Stimulated activated CD8-positive, alpha-beta memory T cell treated with anti-CD3 and anti-CD28 coated beads, Interleukin-12 subunit alpha, Interleukin-12 subunit beta, amount 100 ng/mL, for 24 hours (primary cell): ENCODE data around the gene IFIT3.

Source experiments
- DNase-seq: peaks from one replicate; pipeline ENCODE4 v3.0.0-alpha.2; 2020; ENCODE audit errors: extremely low read depth

The IFIT3 gene

DNA sequence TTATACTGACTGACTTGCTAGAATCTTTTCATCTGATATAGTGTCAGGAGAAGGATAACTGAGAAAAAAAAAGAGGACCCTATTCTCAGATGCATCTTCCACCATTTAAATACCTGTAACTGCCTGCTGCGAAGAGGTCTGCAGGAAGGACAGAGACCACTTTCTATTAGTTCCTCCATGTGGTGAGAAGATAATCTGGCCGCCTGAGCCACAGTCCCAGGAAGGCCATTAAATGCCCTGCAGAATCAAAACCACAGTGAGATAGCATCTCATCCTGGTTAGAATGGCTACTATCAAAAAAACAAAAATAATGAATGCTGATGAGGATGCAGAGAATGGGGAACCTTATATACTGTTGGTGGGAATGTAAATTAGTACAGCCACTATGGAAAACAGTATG is 30.2 kb downstream of the IFIT3 start:
- no peak for DNase-seq

DNA sequence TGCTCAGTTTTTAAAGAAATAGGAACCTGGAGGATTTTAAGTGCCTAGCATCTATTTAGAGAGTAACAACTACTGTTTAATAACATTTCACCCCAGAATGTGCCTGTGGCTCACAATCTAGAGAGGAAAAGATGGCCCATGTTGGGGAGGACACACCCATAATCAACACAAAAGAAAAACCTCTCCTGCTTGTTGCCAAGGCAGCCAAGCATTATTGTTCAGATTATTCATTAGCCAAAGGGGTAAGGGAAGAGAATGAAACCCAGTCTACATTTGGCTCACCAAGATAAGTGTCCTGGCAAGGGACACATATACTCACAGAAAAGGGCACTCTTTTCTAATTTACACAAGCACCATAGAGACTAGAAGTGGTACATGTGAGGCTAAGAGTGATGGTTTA is 32.4 kb downstream of the IFIT3 start:
- DNase-seq, result no peak

DNA sequence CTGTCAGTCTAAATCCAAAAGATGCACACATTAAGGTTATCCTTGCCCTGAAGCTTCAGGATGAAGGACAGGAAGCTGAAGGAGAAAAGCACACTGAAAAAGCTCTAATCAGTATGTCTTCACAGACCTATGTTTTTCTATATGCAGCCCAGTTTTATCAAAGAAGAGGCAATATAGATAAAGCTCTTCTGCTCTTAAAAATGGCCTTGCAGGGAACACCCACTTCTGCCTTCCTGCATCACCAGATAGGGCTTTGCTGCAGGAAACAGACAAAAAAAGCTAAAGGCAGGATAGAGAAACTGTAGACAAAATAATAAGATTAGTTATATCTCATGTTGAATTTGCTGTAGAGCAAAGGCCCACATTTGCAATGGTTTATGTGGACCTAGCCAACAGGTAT is 35.1 kb downstream of the IFIT3 start:
- DNase-seq, result no peak

DNA sequence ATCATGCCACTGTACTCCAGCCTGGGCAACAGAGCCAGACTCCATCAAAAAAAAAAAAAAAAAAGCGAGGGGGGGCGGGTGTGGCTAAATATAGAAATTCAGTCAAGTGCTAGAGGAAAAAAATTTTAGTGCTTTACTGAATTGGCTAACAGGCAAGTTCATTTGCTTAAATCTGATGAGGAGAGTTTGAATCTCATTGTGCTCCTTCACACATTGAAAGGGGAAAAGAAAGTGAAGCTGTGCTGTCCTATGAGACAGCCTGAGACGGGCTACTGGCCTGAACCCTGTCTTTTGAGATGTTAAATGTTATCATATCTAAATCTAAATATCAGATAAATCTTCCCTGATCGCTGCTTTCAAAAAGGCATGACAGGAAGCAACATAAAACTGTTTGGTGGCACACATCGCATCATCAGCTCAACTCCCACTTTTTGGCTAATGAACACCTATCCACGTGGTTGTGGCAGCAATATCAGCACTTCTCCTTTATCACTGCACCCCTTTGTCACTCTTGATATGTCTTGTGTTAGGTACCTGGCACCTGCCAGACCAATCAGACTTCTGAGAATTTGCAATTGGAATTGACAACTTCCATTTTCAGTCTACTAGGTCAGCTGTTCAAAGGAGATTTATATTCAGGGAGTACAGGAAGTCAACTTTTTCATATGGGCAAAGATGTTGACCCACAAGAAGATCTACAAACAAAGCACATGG is 36.1 kb downstream of the IFIT3 start:
- DNase-seq, result no peak

DNA sequence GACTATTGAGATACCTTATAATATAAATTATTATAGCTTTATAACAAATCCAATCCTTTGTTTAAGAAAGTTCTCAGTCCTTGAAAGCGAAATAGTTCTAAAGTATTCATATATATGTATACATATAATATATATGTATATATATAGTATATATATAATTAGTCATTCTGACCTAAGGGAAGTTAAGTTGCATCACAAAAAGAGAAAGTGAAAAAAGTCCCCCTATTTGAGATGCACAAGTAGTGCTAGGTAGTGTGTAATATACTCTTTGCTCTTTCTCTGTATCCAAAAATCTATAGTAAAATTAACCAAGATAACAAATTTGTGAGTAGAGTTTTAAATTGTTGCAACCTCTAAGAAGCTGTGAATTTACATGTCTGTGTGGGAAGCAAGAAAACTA is 36.7 kb downstream of the IFIT3 start:
- no peak for DNase-seq

DNA sequence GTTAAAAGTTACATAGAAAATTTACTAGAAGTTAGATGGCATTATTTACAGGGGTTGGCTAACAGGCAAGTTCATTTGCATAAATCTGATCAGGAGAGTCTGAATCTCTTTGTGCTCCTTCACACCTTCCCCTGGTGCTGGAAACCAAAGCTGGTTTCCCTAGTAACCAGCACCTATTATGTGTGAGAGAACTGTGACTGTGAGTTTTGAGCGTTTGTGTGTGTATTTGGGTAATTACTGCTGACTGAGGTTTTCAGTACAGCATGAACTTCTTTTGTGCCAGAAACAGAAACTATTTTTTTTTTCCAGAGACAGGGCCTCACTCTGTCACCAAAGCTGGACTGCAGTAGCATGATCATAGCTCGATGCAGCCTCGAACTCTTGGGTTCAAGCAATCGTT is 39.7 kb downstream of the IFIT3 start:
- DNase-seq, result no peak

DNA sequence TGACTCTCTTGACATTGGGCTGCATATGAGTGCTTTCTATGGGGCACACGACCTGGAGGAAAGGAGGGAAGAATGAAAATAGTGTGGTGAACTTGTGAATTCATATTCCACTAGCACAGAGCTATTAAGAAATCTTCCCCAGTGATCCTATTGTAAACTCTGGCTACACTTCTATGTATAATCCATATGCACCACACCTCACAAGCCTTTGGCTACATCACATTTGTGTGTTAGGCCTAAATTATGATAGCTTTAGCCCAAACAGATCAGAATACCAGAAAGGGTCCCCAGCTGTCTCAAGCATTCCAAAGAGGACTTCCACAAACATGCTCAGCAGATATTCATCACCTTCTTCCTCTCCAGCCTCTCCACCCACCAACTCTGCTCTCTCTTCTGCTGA is 40.3 kb downstream of the IFIT3 start:
- no peak for DNase-seq

DNA sequence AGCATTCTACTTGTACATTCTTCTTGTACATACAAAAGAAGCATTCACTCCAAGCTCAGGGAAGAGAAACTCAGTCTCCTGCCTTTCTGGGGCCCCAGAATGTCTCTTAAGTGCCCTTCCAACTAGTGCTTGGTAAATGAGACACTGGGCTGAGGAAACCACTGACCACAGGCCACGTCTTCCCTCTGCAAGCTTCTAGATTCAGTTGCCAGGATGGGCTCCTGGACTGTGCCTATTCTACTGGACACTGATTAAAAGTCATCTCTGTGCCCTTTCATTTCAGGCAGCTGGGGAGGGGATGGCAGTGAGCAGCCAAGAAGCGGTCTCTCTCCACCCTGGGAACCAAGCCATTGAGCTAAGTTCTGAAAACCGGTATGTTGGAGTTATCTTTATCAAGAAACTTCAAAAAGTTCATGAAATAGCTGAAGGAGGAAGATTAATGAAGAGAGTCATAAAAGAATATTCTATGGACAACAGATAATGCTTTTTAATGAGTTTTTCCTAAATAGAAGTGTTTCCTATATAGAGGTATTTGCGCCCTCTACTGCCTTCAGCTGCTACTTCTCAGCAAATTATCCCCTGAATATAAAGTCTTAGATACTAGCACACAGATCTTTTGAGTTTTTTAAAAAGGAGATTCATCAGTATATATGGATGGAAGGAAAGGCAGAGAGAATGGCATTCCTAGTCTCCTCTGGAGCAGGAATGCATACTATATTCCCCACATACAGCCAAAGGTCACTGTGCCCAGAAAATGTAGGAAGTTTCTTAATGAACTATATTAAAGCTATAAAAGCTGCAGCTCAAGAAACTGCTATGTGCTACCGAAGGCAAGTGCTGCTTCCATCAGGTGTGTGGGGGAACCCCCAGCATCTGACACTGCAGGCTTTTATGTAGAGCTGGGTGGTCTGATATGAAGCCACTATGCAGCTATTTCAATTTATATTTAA is 41.6 kb downstream of the IFIT3 start:
- DNase-seq, result no peak

DNA sequence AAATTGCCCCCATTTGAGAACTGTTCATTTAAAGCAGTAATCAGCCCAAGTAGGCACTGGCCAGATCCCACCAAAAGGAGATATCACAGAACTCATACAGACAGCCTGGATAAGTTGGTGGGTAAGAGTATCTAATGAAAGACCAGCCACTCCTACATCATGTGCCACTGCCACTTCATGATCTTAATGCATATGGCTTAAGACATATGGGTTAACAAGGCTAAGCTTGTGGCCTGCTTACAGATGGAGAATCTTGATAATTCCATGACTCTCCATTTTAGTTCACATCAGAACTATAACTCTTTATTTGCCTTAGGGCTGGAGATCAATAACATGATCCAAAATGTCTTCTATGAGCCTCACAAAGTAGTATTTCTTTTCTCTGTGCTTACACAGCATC is 43.3 kb downstream of the IFIT3 start:
- no peak for DNase-seq

DNA sequence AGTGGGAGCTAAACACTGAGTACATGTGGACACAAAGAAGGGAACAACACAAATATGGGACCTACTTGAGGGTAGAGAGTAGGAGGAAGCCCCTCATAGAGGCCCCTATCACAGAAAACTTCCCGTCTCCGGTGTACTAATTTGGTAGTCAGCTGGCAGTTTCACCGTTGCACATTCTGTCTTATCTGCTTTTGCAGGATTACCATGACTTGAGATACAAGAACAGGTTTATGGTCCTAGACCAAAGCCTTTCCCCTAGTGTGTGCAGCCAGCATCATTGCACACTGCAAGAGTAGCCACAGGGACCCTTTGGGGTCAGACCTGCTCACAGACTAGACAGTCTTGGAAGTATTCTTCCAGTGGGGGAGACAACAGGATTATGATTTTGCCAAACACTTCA is 44.2 kb downstream of the IFIT3 start:
- no peak for DNase-seq

DNA sequence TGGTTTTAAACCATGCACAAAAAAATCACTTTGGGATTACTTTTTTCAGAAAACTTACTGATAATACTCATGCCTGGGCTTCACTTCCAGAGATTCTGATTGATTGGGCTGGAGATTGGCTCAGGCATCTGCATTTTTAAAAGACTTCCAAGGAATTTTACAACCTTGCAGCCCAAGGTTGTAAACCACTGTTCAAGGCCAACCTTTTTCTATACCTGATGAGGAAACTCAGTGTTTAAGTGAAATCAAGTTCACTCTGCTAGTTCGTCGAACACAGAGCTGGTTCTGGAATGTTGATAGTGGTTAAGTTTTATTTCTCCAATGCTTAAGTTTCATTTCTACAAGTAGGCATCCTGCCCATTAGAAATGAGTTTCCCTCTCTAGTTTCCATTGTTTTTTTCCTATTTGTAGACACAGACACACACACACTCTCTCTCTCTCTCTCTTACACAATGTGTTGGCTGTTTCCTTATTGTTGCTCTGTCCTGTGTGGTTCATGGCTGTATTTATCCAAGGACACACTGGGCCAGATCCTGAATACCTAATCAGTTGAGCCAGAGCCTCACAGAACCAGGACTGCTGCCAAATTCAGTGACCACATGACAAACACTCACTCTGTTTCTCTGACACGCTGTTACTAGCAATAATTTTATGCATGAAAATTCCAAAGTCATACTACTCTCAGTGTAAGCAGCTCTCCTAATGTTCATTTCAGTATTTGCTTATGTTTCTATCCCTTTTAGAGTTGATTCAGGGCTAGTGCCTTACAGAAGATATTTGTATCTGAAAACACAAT is 46.3 kb downstream of the IFIT3 start:
- no peak for DNase-seq

DNA sequence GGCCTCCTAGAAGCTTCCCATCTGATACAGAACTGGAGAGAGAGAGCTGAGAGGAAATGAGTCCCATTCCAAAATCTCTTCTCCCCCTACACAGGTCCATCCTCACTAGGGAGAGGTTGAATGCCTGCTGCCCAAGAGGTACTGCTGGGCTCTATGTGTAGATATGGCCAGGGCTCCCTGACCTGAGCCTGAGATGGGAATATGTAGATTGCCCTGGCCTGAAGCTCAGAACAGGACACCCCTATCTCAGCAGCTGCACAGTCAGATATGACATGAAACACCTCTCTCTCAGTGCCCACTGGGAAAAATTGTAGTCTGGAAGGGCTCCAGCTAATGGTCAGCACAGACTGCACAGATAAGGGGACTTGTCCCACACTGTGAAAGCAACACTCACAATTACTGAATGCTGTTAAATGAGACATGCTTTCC is 46.9 kb downstream of the IFIT3 start:
- no peak for DNase-seq

DNA sequence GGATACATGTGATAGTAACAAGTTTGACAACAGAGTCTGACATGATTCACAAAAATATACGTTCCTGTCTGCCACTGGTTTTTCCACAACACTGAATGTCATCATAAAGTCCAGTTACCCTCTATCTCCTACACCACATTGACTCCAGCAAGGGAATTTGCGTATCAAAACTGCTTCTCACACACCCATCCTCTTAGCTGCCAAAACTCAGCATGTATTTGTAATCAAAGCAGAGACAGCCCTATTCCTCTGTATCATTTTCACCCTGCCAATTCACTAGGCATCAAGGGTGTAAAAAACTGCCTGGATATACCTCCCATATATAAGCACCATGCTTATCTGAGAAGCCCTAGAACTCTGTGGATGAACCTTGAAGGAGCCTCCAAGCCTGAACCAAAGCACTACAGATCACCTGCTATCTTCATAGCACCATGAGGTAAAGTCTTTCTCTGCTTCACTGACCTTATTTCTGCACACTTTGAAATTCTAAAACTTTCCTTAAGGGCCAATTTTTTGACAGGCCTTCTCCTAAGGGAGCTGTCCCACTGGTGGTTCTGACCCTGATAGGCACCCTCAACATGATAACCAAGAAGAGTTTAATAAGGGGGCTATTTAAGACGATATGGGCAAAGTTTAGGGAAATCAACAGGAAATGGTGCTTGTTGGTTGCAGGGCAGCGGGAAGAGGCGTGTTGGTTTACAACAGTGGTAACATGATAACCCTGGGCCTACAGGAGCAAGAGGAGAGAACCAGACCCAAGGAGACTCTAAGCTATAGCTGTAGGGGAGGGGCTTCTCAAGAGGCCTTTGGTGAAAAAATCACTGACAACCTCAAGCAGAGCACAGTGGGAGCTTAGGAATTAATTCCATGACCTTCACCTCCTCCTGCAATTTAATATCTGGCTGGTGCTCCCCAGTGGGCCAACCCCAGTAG is 50.2 kb downstream of the IFIT3 start, which contains the start of gene IFIT1B:
IFIT1B (plus strand) TSS at position 352 of the 933 bp plus-strand sequence; CDS start at position 432, 80 bp downstream.
- DNase-seq, result no peak

DNA sequence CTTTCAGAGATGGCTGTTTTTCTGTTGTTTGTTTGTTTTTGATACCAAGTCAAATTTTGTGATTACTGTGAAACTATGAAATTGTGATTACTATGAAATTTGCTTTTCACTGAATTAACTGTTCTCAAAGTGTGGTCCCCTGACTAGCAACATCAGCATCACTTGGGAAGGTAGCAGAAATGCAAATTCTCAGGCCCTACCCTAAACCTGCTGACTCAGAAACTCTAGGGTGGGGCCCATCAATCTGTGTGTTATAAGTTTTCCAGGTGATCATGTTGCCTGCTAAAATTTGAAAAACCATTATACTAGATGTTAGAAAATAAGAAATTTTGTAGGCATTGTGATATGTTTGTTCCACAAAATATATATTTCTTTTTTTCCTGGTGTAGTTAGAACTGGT is 51.3 kb downstream of the IFIT3 start:
- no peak for DNase-seq

DNA sequence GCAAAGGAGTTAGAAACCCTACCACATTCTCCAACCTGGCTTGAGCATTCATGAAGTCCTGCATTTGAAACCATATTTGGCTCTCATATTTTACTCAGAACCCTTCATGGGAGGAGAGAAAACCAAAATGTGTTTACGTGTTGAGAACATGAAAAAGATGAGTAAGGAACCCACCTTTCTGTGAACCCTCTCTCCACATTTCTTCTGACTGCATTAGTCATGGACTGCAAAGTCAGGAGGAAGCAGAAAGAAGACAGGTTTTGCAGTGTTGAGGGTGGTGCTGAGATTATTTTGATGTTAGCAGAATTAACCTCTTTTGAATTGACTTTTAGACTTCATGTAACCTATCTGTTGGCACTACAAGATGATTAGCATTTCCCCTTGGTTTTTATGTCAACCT is 55.0 kb downstream of the IFIT3 start:
- no peak for DNase-seq

DNA sequence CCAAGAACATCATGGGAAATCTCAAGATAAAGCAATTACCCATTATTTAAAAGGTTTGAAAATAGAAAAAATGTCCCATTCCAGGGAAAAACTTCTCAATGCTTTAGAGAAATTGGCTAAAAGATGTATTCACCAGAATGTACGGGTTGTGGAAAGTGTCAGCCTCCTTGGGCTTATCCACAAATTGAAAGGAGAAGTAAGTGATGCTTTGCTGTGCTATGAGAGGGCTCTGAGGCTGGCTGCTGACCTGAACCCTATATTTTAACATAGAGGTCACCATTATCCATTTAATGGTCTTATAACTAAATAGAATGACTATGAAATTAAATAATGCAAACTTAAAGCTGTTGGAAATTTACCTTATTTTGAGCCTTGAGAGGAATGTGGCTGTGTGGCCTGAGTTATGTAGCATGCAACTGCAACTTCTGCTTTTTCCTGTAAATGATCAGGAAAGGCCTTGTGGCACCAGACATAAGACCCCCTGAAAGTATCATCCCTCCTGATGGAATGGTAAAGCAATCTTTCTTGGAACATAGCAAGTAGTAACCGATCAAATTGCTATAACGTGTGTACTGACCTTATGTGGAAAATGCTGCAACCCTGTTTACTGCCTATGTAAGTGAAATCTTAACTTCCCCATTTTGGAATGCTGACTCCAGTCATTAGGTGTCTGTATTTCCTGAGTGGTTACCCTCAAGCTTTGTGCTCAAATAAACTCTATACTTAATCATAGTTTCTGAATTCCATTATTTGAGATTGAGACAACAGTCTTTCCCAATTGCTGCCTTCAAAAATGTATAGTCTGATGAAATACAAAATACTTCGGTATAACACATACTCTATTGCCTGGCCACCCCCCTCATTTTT is 56.9 kb downstream of the IFIT3 start:
- DNase-seq, result no peak

DNA sequence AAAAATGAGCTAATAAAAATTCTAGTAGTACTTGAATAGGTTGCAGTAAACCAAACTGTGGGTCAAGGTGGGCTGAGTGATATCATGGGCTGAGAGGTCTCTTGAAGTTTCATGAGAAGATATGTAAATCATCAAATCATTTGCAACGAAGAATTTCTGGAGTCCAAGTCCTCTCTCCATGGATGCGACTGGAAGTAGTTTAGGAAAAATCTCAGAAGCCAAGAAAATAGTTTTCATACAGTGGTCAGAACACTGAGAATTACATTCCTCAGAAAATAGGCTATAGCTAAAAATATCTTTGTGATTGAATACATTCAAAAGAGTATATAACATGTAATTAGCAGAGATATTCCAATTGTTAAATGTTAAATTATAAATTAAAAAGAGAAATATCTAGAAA is 61.0 kb downstream of the IFIT3 start:
- DNase-seq, result no peak

DNA sequence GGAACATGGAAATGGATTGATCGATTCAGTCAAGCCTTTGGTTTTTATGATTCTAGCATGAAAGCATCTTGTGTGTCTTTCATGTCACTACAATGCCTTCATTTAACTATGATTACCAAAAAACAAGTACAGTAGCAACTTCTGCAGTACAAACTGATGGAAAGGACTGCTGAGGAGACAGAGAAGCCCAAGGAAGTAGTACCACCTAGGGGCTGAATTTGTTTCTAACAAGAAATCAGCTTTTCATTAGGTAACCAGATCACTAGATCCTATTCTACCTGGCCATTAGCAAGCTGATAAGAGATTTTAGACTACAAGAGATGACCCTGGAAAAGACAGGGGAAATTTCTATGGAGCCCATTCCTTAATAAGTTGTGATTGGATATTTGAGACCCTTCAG is 61.5 kb downstream of the IFIT3 start:
- no peak for DNase-seq
